GM12878 (cell line): Measurements from ENCODE around the gene SLC19A1. TPM values are rescaled to one million over a fixed set of nuclear protein-coding genes. Genes with fewer than 3 reads are reported as not detected.

Source experiments
- E2F4 ChIP-seq: IDR thresholded peaks from 2 replicates; pipeline ENCODE4 v1.6.1; 2012; ENCODE audit warnings: low read depth, low read length, improper control_type of control experiment
- EZH2 ChIP-seq: IDR thresholded peaks from 2 replicates; pipeline ENCODE4 v1.6.1; 2012; ENCODE audit warnings: low read depth, mild to moderate bottlenecking, control low read depth, inconsistent platforms, low read length, borderline replicate concordance; ENCODE audit not compliant: control insufficient read depth
- HDAC6 ChIP-seq: fragments of 200-600 bp; sonication (generic); IDR thresholded peaks from one replicate; pipeline ENCODE4 v1.8.0; 2017; ENCODE audit warnings: antibody characterized with exemption; ENCODE audit not compliant: unreplicated experiment
- LARP7 ChIP-seq: fragments of 450-650 bp; IDR thresholded peaks from 2 replicates; pipeline ENCODE4 v1.6.1; 2017; ENCODE audit warnings: mild to moderate bottlenecking
- NKRF ChIP-seq: fragments of 450-650 bp; conservative IDR thresholded peaks from 2 replicates; pipeline ENCODE4 v1.6.1; 2017; ENCODE audit warnings: mild to moderate bottlenecking, moderate library complexity
- POLR2AphosphoS2 ChIP-seq: IDR thresholded peaks from 2 replicates; pipeline ENCODE4 v1.6.1; 2011; ENCODE audit warnings: low read depth, mild to moderate bottlenecking, low read length, improper control_type of control experiment, moderate library complexity
- SIX5 ChIP-seq: IDR thresholded peaks from 2 replicates; pipeline ENCODE4 v1.6.1; 2011; ENCODE audit warnings: mild to moderate bottlenecking, low read depth, low read length, moderate library complexity; ENCODE audit not compliant: severe bottlenecking
- polyA plus RNA-seq, 11 experiments: library from polyadenylated mRNA; depleted of rRNA in 4 of 11; unstranded in 6 of 11; stranded (reverse) in 5 of 11; fragments of >200 nt; fragmentation: Nextera tagmentation in 4 of 11; fragmentation: Illumina TruSeq in 1 of 11; extraction: Ambion mirVana in 4 of 11; extraction: Trizol in 1 of 11; gene quantifications; 1 replicate in 1 of 11; 2 replicates in 10 of 11; pipeline versions ENCODE4 v1.2.1 to v1.2.3, GENCODE V29; 2011 to 2016; ENCODE audit warnings: inconsistent platforms in 2 of 11, missing spikeins in 2 of 11, low read depth in 1 of 11
- total RNA-seq, 4 experiments: library from RNA; depleted of rRNA in 3 of 4; stranded (reverse); fragments of >200 nt in 3 of 4; fragmentation: Illumina TruSeq in 1 of 4; extraction: Trizol in 1 of 4; gene quantifications; 2 replicates each; pipeline versions ENCODE4 v1.2.1 to v1.2.3, GENCODE V29; 2013 to 2021
- TF ChIP-seq, protein P1 (sequence below): fragments of 450-650 bp; IDR thresholded peaks from 2 replicates; pipeline ENCODE4 v1.6.1; 2017; ENCODE audit warnings: mild to moderate bottlenecking, moderate library complexity
- TF ChIP-seq, protein P2 (sequence below): fragments of 450-650 bp; IDR thresholded peaks from 2 replicates; pipeline ENCODE4 v1.6.1; 2017; ENCODE audit warnings: antibody characterized with exemption, mild to moderate bottlenecking, moderate library complexity

The SLC19A1 gene
- total and polyA plus RNA-seq, 10 of the 15 experiments (the other 5 are each of a cell fraction or from before 2014, with no cell fraction given): 0.42 to 49.7 (median 12.2) TPM

DNA sequence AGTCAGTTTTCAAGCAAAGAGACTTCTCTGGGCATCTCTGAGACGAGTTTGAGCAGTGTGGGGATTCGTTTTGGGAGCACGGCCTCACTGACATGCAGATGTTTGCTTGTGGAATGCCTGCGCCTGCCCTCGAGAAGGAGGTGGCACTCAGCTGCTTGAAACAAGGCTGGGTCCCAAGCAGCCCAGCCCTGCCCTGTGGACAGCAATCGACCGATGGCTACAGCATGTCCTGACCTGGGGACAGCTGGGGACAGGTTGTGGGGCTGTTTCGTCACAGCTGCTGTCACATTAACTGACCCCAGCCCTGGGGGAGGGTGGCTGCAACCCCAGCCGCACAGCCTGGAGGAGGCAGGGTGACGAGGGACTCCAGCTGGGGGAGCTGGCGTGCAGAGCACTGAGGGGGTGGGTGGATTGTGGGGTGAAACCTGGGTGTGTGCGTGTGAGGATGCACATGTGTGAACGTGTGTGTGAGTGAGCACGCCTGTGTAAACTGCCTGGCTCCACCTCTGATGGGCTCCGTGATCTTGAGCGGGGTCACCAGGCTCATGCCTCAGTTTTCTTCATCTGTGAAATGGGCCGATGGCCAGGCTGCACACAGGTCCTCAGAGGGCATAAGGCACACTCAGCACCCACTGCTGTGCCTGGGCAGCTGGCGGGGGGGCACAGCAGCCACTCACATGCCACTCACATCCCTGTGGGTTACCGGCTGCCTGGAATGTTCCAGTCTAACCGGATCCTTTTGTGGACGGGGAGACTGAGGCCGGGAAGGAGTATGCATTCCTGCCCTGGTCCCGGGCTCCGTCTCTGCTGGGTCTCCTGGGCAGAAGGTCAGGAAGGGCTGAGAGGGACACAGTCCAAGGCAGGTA, 87.9 kb downstream of the SLC19A1 start (continued):
- TF ChIP-seq, protein P1, sequence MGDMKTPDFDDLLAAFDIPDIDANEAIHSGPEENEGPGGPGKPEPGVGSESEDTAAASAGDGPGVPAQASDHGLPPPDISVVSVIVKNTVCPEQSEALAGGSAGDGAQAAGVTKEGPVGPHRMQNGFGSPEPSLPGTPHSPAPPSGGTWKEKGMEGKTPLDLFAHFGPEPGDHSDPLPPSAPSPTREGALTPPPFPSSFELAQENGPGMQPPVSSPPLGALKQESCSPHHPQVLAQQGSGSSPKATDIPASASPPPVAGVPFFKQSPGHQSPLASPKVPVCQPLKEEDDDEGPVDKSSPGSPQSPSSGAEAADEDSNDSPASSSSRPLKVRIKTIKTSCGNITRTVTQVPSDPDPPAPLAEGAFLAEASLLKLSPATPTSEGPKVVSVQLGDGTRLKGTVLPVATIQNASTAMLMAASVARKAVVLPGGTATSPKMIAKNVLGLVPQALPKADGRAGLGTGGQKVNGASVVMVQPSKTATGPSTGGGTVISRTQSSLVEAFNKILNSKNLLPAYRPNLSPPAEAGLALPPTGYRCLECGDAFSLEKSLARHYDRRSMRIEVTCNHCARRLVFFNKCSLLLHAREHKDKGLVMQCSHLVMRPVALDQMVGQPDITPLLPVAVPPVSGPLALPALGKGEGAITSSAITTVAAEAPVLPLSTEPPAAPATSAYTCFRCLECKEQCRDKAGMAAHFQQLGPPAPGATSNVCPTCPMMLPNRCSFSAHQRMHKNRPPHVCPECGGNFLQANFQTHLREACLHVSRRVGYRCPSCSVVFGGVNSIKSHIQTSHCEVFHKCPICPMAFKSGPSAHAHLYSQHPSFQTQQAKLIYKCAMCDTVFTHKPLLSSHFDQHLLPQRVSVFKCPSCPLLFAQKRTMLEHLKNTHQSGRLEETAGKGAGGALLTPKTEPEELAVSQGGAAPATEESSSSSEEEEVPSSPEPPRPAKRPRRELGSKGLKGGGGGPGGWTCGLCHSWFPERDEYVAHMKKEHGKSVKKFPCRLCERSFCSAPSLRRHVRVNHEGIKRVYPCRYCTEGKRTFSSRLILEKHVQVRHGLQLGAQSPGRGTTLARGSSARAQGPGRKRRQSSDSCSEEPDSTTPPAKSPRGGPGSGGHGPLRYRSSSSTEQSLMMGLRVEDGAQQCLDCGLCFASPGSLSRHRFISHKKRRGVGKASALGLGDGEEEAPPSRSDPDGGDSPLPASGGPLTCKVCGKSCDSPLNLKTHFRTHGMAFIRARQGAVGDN: no peak
- TF ChIP-seq EZH2: no peak
- TF ChIP-seq, protein P2, sequence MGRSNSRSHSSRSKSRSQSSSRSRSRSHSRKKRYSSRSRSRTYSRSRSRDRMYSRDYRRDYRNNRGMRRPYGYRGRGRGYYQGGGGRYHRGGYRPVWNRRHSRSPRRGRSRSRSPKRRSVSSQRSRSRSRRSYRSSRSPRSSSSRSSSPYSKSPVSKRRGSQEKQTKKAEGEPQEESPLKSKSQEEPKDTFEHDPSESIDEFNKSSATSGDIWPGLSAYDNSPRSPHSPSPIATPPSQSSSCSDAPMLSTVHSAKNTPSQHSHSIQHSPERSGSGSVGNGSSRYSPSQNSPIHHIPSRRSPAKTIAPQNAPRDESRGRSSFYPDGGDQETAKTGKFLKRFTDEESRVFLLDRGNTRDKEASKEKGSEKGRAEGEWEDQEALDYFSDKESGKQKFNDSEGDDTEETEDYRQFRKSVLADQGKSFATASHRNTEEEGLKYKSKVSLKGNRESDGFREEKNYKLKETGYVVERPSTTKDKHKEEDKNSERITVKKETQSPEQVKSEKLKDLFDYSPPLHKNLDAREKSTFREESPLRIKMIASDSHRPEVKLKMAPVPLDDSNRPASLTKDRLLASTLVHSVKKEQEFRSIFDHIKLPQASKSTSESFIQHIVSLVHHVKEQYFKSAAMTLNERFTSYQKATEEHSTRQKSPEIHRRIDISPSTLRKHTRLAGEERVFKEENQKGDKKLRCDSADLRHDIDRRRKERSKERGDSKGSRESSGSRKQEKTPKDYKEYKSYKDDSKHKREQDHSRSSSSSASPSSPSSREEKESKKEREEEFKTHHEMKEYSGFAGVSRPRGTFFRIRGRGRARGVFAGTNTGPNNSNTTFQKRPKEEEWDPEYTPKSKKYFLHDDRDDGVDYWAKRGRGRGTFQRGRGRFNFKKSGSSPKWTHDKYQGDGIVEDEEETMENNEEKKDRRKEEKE: no peak
- TF ChIP-seq SIX5: no peak
- TF ChIP-seq LARP7: no peak
- TF ChIP-seq NKRF: no peak
- no peak for TF ChIP-seq HDAC6
- no peak for TF ChIP-seq E2F4
- no peak for TF ChIP-seq POLR2AphosphoS2
